Mucosa of descending colon (tissue), 3 donors: ENCODE measurements around the gene PLEKHD1. TPM values are rescaled to one million over a fixed set of nuclear protein-coding genes. Genes with fewer than 3 reads are reported as not detected.

Experiments used
- ATAC-seq: fragments of 200-7000 bp; cut with Tn5 transposase; one replicate; pipeline ENCODE4 v1.9.1; 2020; ENCODE audit warnings: mild to moderate bottlenecking, moderate library complexity
- DNase-seq, 3 donors: peaks; one replicate each; pipeline ENCODE4 v3.0.0-alpha.2; 2020
- H3K36me3 ChIP-seq: fragments of 200-600 bp; one replicate; pipeline ENCODE4 v1.8.0; 2021; ENCODE audit warnings: low read depth, mild to moderate bottlenecking
- H3K4me1 ChIP-seq: fragments of 200-600 bp; one replicate; pipeline ENCODE4 v1.8.0; 2021; ENCODE audit warnings: low read depth, mild to moderate bottlenecking
- H3K4me3 ChIP-seq: fragments of 200-600 bp; one replicate; pipeline ENCODE4 v1.8.0; 2021; ENCODE audit warnings: mild to moderate bottlenecking
- H3K9me3 ChIP-seq: fragments of 200-600 bp; one replicate; pipeline ENCODE4 v1.8.0; 2021; ENCODE audit warnings: mild to moderate bottlenecking
- intact Hi-C, 2 donors: fragments of 100-400 bp; cut with DNase I in 1 of 2; cut with micrococcal nuclease in 1 of 2; formaldehyde crosslinking; loops; one replicate each; pipeline versions ENCODE4 v1.11.0 to v1.11.1; 2022; cut with DNase I, micrococcal nuclease
- total RNA-seq, 3 donors: library from RNA; stranded (reverse); fragmentation: NEBNext Ultra II Directional in 2 of 3; extraction: Animal tissue kit (Norgen Biotek cat#: 25700) in 2 of 3; gene quantifications; one replicate each; pipeline versions ENCODE4 v1.2.1 to v1.2.4, GENCODE V29; 2021 to 2023
- TF ChIP-seq, protein P1 (sequence below): fragments of 200-600 bp; IDR thresholded peaks from one replicate; pipeline ENCODE4 v1.8.0; 2022; ENCODE audit warnings: antibody characterized with exemption, mild to moderate bottlenecking
- donor health status: DM: no; HTN: no; CAD: no; lungs with moderate emphysema.
- donor health status: DM: no; HTN: no; CAD: no.
- donor health status: DM: no; HTN: yes; CAD: no.

The PLEKHD1 gene
- total RNA-seq, 3 donors from 2014 or later: 0.06 to 0.14 TPM; not detected in 1

DNA sequence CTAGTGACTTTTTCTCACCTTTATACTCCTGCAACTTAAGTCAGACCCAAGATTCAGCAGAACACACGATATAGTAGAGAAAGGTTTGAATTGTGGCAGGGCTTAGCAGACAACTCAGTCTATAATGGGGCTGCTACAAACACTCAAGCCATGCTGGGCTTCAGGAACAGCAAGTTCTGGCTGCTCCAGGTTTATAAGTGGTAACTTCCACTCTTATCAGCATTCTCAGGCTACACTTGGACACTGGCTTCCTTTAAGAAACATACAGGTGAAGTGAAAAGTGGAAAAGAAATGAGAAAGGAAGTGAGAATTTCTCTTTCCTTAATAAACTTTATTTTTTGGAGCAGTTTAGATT lies 21.7 kb downstream of the PLEKHD1 start:
- TF ChIP-seq, protein P1, sequence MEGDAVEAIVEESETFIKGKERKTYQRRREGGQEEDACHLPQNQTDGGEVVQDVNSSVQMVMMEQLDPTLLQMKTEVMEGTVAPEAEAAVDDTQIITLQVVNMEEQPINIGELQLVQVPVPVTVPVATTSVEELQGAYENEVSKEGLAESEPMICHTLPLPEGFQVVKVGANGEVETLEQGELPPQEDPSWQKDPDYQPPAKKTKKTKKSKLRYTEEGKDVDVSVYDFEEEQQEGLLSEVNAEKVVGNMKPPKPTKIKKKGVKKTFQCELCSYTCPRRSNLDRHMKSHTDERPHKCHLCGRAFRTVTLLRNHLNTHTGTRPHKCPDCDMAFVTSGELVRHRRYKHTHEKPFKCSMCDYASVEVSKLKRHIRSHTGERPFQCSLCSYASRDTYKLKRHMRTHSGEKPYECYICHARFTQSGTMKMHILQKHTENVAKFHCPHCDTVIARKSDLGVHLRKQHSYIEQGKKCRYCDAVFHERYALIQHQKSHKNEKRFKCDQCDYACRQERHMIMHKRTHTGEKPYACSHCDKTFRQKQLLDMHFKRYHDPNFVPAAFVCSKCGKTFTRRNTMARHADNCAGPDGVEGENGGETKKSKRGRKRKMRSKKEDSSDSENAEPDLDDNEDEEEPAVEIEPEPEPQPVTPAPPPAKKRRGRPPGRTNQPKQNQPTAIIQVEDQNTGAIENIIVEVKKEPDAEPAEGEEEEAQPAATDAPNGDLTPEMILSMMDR: no peak
- no peak for DNase-seq

DNA sequence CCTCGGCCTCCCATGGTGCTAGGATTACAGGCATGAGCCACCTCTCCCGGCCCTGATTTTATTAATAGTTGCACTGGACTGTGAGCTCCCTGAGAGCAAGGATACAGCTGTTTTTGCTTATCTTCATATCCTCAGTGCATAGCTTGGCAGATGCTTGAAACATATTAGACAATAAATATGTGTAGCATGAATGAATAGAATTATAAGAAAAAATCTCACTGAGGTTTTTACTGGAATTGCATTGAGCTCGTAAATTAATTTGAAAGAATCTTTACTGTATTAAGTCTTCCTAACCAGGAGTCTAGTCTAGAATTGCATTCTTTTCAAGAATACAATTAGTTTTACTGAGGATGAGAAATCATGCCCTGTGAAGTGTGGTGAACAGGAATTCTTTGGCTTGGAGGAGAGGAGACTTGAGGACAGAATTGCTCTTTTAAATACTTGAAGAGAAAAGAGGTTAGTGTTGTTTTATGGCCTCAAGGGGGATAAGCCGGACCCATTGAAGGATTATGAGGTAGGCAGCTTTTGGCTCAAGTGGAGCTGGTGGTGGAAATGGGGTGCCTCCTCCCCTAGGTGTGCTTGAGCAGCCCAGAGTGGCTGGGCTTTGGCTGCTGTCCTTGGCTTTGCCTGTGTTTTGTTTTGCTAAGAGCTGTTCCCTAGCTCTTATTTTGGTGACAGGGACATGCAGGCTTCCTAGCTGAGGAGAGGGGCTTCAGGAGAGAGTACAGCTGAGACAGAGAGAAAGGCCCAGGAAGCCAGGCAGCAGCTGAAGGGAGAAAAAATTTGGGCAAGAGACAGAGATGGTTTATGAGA lies 34.0 kb downstream of the PLEKHD1 start:
- intact Hi-C loops: no loop called here
- no peak for ATAC-seq
- peaks cover 3% of the 10 kb centered on the region for H3K9me3 ChIP-seq
- TF ChIP-seq, protein P1: no peak
- no peak overlapping the region for H3K4me3 ChIP-seq
- H3K4me1 ChIP-seq: no peaks in the 10 kb centered on the region
- no peaks in the 10 kb centered on the region for H3K36me3 ChIP-seq
- no peak for DNase-seq

More for the DNA sequence above, 21.7 kb downstream of the PLEKHD1 start:
- no peaks in the 10 kb centered on the region for H3K36me3 ChIP-seq
- intact Hi-C loops: no loop called here
- H3K4me3 ChIP-seq: no peak overlapping the region
- H3K4me1 ChIP-seq: no peaks in the 10 kb centered on the region
- ATAC-seq: no peak
- H3K9me3 ChIP-seq: no peaks in the 10 kb centered on the region

DNA sequence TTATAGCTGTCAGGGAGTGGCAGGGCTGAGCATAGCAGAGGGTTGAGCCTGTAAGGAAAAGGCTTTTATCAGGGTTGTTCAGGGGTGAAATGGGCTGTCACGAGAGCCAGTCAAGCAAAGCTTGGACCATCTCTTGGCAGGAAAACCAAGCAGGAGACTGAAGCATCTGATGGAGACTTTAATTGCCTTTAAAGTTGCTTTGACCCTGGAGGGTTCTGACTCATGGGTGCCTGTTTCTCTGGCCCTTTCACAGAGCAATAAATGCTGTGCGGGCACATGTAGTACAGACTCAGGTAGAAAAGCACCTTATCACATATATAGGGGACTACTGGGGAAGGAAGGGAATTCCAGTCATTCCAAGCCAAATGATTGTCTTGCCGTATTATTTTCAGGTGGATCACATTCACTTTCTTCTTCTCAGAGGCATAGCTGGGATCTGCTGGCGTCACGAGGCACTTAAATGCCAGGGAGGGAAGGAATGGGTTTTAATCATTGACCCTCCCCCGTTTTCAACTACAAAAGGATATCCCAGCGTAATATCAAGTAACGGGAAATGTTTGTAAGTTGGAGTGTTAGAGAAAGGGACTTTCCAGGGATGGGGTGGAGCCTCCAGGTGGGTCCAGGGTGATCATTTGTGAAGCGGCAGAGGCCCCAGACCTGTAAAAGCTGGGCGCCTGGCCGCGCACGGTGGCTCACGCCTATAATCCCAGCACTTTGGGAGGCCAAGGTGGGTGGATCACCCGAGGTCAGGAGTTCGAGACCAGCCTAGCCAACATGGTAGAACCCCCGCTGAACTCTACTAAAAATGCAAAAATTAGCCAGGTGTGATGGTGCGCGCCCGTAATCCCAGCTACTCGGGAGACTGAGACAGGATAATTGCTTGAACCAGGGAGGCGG lies 34.9 kb downstream of the PLEKHD1 start:
- Histone ChIP-seq H3K36me3 (no peaks in the 10 kb centered on the region), H3K4me3 (no peak overlapping the region), H3K9me3 (peaks cover 3% of the 10 kb centered on the region), H3K4me1 (no peaks in the 10 kb centered on the region)
- ATAC-seq: no peak
- intact Hi-C loops: no loop called here
- no peak for DNase-seq
- TF ChIP-seq, protein P1: no peak

DNA sequence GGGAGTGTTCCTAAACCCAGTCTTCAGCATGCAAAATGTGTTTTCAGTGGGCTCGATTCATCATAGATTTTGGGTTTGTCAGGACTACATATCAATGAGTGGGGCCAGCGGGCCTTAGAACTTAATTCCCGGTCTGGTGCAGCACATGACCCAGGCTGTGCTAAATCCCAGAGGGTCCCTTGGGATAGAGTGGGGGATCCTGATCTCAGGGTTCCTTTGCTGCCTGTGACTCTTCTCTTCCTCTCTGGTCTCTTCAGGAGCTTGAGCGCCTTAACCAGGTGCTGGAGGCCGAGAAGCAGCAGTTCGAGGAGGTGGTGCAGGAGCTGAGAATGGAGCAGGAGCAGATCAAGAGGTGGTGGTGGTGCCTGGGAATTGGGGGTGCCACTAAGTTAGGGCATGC lies 37.5 kb downstream of the PLEKHD1 start:
- Histone ChIP-seq H3K9me3 (no peaks in the 10 kb centered on the region), H3K36me3 (no peaks in the 10 kb centered on the region), H3K4me3 (no peak overlapping the region), H3K4me1 (no peaks in the 10 kb centered on the region)
- DNase-seq (no peak), ATAC-seq (no peak)
- TF ChIP-seq, protein P1: no peak
- intact Hi-C loops: no loop called here

DNA sequence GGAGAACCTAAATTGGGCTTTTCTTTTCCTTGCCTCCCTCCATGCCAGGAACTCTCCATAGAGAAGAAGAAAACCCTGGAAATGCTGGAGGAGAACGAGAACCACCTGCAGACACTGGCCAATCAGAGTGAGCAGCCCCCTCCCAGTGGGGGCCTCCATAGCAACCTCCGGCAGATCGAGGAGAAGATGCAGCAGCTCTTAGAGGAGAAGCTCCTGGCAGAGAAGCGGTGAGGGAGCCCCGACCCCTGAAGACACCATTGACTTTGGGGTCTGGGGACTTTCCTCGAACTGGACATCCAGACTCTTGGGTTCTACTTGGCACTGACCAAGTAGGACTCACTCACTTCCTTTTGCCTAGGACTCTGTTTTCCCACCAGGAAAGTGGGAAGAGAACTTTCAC lies 41.4 kb downstream of the PLEKHD1 start:
- H3K4me1 ChIP-seq: no peaks in the 10 kb centered on the region
- TF ChIP-seq, protein P1: no peak
- ATAC-seq: no peak
- H3K36me3 ChIP-seq: no peaks in the 10 kb centered on the region
- intact Hi-C loops: no loop called here
- no peak for DNase-seq
- H3K9me3 ChIP-seq: no peaks in the 10 kb centered on the region
- H3K4me3 ChIP-seq: no peak overlapping the region
